UCSD-AML1 (cell line): ENCODE measurements around the gene DYNAP.
A peak's percentile ranks its signal among the peaks of the same experiment; 100 is the strongest.

ENCODE experiments used
- DNase-seq: peaks from one replicate; lab custom pipeline; 2025; ENCODE audit not compliant: unreplicated experiment; lab: John Stamatoyannopoulos, UW

Gene DYNAP

GRCh38 chr18:54636217-54636616 lies 45.2 kb downstream of the DYNAP start:
- DNase-seq: no peak

- DNase-seq: no peak
Observed at GRCh38 chr18:54641734-54642133, 50.7 kb downstream of the DYNAP start.

GRCh38 chr18:54647176-54647575 lies 56.1 kb downstream of the DYNAP start:
- DNase-seq: peak; percentile 11
